GM21381 (cell line): ENCODE data around the gene CNN2.

Experiments used
- ATAC-seq: cut with Tn5 transposase; IDR thresholded peaks from one replicate; pipeline ENCODE4 v1.9.1; 2021; ENCODE audit warnings: mild to moderate bottlenecking, moderate library complexity; ENCODE audit not compliant: unreplicated experiment

The CNN2 gene

DNA sequence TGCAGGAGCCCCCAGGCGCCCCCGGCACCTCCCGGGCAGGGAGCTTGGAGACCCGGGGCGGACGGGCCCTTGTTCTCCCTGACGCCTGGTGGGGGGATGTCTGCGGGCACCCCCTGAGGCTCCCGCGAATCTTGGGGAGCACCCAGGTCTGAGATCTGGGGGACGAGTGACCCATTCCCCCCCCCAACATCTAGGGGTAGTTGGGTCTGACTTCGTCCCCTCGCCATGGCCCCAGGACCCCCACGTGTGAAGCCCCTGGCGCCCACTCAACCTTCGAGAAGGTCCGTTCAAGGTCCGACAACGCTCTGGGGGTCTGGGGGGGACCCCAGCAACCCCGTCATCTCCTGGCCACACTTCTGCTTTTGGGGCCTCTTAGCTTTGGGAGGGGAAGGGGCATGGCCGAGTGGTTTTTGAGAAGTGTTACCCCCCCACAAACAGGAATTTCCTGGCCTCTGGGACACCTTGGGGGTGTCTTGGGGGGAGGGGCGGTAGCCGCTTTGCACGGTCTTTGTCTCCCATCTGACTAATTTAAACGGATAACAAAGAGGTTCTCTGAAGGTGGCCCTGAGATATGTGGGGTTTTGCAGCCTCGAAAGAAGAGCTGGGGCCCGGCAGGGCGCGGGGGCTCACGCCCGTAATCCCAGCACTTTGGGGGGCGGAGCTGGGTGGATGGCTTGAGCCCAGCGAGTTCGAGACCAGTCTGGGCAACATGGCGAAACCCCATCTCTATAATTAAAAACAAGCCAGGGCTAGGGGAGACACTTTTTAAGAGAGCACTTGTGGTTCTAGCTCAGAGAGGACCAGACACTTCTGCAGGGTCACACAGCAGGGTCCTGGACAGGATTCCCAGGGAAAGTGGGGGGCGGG lies 608 bp downstream of the CNN2 start:
- ATAC-seq, result no peak

DNA sequence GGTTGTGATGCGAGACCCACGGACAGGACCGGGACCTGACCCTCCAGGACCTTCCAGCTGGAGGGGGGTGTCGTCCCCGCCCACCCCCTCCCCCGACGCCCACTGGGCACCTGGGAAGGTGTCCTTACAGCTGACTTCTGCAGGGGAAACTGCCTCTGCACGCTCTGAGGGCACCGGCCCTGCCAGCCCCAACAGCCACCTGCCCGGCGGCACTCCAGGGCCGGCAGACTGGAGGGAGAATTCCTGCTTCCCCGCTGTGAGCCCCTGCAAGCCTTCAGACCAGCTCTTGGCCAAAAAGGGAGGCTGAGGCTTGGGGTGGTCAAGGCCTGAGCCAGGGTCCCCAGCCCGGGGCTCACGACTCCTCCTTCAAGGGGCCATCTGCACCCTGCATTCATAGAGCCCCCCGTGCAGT lies 1.2 kb downstream of the CNN2 start:
- ATAC-seq, result no peak

- peak; percentile 31 for ATAC-seq
Observed at GRCh38 chr19:1028062-1028926, 1.9 kb downstream of the CNN2 start.

DNA sequence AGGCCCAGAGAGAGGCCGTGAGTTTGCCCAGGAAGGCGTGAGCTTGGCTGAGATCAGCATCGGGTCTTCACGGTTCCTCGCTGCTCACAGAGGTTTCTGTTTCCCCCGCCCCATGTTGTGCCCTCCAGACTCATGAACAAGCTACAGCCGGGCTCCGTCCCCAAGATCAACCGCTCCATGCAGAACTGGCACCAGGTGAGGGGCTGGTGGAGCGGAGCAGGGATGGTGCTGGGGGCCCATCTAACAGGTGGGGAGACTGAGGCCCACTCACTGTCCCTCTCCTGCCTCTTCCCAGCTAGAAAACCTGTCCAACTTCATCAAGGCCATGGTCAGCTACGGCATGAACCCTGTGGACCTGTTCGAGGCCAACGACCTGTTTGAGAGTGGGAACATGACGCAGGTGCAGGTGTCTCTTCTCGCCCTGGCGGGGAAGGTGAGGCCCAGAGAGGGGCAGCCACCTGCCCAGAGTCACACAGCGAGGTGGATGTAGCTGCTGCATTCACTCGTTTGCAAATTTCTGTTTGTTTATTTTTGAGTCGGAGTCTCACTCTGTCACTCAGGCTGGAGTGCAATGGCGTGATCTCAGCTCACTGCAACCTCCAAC lies 6.0 kb downstream of the CNN2 start:
- no peak for ATAC-seq

GRCh38 chr19:1035998-1036621 lies 9.7 kb downstream of the CNN2 start:
- ATAC-seq, result no peak

DNA sequence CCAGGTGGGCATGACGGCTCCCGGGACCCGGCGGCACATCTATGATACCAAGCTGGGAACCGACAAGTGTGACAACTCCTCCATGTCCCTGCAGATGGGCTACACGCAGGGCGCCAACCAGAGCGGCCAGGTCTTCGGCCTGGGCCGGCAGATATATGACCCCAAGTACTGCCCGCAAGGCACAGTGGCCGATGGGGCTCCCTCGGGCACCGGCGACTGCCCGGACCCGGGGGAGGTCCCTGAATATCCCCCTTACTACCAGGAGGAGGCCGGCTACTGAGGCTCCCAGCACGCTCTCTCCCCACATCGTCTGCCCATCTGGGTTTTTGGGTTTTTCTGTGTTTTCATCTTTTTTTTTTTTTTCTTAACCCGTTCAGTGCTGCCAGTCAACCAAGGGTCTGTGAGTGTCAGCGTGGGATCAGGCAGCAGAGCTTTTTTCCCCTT lies 11.2 kb downstream of the CNN2 start:
- peak; percentile 8 for ATAC-seq

- ATAC-seq, result no peak
Observed at GRCh38 chr19:1038978-1039645, 12.7 kb downstream of the CNN2 start.

DNA sequence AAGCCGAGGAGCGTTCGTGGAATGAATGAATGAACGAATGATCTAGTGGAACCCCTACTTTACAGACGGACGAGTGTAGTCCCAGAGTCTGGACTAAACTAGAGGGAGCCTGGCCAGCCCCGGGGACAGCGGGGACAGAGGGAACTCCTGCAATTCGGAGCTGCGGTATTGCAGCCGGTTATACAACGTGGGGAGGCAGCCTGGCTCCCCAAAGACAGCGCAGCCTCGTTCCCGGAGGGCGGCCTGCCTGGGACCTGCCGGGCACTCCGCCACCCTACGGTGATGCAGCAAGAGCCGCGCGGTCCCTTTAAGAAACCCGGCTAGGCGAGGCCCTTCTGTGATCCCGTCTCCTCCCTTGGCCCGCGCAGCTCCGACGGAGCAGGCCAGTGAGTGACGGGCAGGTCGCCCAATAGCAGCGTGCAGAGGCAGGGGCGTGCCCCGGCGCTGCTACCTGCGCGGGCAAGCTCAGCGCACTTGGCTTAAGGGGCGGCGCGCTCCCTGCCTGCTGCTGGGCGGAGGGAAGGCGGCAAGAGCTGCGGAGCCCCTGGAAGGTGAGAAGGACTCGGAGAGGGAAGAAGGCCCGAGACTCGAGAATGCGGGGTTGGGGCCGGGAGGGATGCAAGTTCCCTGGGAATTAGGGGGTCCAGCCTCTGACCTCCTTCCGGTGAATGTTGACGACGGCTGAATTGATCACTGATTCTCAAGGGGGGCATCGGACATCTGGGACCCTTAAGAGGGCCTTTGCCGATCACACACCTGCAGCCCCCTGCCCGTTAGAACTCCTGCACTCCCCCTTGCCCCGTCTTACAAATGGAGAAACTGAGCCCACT lies 13.5 kb downstream of the CNN2 start, which contains the start of gene ABCA7:
Gene ABCA7 (plus strand): TSS at position 462 of the 830 bp plus-strand sequence. CDS start 1,255 bp downstream, outside the sequence.
- peak; percentile 61 for ATAC-seq

- ATAC-seq, result peak; percentile 45
Observed at GRCh38 chr19:1040476-1041271, 14.3 kb downstream of the CNN2 start.

DNA sequence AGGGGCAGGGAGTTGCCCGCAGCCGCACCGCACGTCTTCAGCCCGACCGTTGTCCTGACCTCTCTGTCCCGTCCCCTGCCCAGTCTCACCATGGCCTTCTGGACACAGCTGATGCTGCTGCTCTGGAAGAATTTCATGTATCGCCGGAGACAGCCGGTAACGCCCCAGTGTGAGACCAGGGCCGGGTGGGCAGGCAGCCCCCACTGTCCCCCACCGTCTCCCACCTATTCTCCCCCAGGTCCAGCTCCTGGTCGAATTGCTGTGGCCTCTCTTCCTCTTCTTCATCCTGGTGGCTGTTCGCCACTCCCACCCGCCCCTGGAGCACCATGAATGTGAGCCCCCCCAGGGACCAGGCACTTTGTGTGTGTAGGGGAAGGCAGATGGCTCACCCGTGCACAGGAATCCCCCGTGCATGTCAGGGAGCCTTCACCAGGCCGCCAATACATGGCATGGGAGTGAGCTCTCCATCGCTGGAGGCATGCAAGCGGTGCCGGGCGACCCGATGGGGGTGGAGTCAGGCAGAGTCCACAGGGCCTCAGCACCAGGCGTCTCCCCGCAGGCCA lies 14.9 kb downstream of the CNN2 start:
- no peak for ATAC-seq

DNA sequence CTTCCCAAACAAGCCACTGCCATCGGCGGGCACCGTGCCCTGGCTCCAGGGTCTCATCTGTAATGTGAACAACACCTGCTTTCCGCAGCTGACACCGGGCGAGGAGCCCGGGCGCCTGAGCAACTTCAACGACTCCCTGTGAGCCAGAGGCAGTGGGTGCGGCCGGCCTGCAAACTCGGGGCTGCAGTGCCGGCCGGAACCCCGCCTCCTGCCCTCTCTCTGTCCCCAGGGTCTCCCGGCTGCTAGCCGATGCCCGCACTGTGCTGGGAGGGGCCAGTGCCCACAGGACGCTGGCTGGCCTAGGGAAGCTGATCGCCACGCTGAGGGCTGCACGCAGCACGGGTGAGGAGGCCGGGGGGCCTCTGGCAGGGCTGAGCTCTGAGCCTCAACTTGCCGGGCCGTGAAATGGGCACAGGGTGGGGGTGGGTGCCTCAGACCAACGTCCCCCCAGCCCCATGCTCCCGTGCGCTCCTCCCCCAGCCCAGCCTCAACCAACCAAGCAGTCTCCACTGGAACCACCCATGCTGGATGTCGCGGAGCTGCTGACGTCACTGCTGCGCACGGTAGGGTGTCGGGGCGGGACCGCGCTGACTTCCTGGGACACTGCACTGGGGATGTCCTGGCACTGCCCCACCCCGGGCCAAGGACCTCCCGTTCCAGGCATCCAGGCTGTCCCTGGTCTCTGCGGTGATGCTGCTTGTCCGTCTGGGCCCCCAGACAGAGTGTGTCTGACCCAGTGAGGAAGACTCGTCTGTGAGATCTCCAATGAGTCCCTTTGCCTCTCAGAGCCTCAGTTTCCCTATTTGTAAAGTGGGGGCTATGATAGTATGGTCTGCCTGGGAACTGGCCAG lies 15.7 kb downstream of the CNN2 start:
- ATAC-seq, result no peak

- ATAC-seq, result no peak
Observed at GRCh38 chr19:1042689-1043511, 16.5 kb downstream of the CNN2 start.

GRCh38 chr19:1045247-1045603 lies 18.8 kb downstream of the CNN2 start:
- ATAC-seq, result no peak

DNA sequence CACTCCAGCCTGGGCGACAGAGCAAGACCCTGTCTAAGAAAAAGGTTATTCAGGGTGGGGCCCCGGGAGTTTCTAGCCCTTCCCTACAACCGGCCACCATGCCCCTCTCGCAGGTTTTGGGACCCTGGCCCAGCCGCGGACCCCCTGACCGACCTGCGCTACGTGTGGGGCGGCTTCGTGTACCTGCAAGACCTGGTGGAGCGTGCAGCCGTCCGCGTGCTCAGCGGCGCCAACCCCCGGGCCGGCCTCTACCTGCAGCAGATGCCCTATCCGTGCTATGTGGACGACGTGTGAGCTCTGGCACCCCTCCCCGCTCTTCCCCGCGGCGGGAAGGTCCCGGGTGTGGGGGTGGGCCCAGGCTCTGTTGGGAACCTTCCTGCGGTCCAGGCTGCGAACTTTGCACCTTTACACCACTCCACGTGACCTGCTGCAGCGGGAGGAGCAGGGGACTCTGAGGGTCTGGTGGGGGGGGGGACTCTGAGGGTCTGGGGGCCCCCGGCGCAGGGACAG lies 19.8 kb downstream of the CNN2 start:
- ATAC-seq, result no peak

DNA sequence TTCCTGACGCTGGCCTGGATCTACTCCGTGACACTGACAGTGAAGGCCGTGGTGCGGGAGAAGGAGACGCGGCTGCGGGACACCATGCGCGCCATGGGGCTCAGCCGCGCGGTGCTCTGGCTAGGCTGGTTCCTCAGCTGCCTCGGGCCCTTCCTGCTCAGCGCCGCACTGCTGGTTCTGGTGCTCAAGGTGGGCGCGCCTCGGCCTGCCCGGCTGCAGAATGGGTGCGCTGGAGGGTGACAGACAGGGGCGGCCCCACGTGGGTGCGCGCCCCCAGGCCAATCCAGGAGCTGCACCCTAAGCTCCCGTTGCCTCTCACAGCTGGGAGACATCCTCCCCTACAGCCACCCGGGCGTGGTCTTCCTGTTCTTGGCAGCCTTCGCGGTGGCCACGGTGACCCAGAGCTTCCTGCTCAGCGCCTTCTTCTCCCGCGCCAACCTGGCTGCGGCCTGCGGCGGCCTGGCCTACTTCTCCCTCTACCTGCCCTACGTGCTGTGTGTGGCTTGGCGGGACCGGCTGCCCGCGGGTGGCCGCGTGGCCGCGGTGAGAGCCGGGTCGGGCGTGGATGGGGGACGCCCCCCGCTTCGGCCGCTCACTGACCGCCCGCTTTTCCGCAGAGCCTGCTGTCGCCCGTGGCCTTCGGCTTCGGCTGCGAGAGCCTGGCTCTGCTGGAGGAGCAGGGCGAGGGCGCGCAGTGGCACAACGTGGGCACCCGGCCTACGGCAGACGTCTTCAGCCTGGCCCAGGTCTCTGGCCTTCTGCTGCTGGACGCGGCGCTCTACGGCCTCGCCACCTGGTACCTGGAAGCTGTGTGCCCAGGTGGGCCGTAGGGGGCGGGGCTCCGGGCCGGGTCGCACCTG lies 20.7 kb downstream of the CNN2 start:
- ATAC-seq, result no peak
